DOHH2 (cell line): ENCODE data around the gene VPS35.

ENCODE experiments used
- H3F3A ChIP-seq: fragments of 200-600 bp; sonication (generic), shearing (Covaris generic); 2 replicates; pipeline ENCODE4 v1.6.0; 2016; ENCODE audit warnings: antibody characterized with exemption, mild to moderate bottlenecking; ENCODE audit not compliant: control insufficient read depth, insufficient read depth
- H3K27ac ChIP-seq: fragments of 200-600 bp; sonication (generic); 2 replicates; pipeline ENCODE4 v1.5.1; 2014; ENCODE audit warnings: low read depth, mild to moderate bottlenecking, low read length, moderate library complexity
- H3K27me3 ChIP-seq: fragments of 200-600 bp; sonication (generic); 2 replicates; pipeline ENCODE4 v1.6.1; 2014; ENCODE audit warnings: mild to moderate bottlenecking, low read length, mixed read lengths; ENCODE audit not compliant: control insufficient read depth
- H3K36me3 ChIP-seq: fragments of 200-600 bp; sonication (generic); 2 replicates; pipeline ENCODE4 v1.6.1; 2014; ENCODE audit warnings: mild to moderate bottlenecking, low read length, moderate library complexity, mixed read lengths; ENCODE audit not compliant: control insufficient read depth
- H3K4me1 ChIP-seq: fragments of 200-600 bp; sonication (generic); 2 replicates; pipeline ENCODE4 v1.6.1; 2014; ENCODE audit warnings: mild to moderate bottlenecking, low read length, mixed read lengths; ENCODE audit not compliant: control insufficient read depth
- H3K4me2 ChIP-seq: fragments of 200-600 bp; sonication (generic); 2 replicates; pipeline ENCODE4 v1.6.0; 2014; ENCODE audit warnings: mild to moderate bottlenecking, low read length, moderate library complexity
- H3K4me3 ChIP-seq: fragments of 200-600 bp; sonication (generic); 2 replicates; pipeline ENCODE4 v1.5.1; 2014; ENCODE audit warnings: mild to moderate bottlenecking, low read length, mixed read lengths
- H3K79me2 ChIP-seq: fragments of 200-600 bp; sonication (generic); 2 replicates; pipeline ENCODE4 v1.6.1; 2014; ENCODE audit warnings: mild to moderate bottlenecking, low read length, mixed read lengths; ENCODE audit not compliant: control insufficient read depth
- H3K9me2 ChIP-seq: fragments of 200-600 bp; sonication (generic); replicated peaks from 2 replicates; pipeline ENCODE4 v1.6.1; 2014; ENCODE audit warnings: mild to moderate bottlenecking, low read length, mixed read lengths; ENCODE audit not compliant: control insufficient read depth
- H3K9me3 ChIP-seq: fragments of 200-600 bp; sonication (generic); 2 replicates; pipeline ENCODE4 v1.6.1; 2014; ENCODE audit warnings: antibody characterized with exemption, low read length, mixed read lengths; ENCODE audit not compliant: control insufficient read depth, insufficient read depth
- H4K20me1 ChIP-seq: fragments of 200-600 bp; sonication (generic); 2 replicates; pipeline ENCODE4 v1.6.0; 2014; ENCODE audit warnings: low read depth, mild to moderate bottlenecking, antibody characterized with exemption, low read length, moderate library complexity; ENCODE audit not compliant: control insufficient read depth, insufficient read depth
- CTCF ChIP-seq: fragments of 200-600 bp; sonication (generic); IDR thresholded peaks from one replicate; pipeline ENCODE4 v1.5.1; 2014; ENCODE audit warnings: antibody characterized with exemption, mild to moderate bottlenecking, low read depth, low read length; ENCODE audit not compliant: poor library complexity, severe bottlenecking
- EZH2phosphoT487 ChIP-seq: fragments of 200-600 bp; sonication (generic); IDR thresholded peaks from 2 replicates; pipeline ENCODE4 v1.6.1; 2017; ENCODE audit warnings: borderline replicate concordance, mild to moderate bottlenecking, antibody characterized with exemption, low read length, moderate library complexity, mixed read lengths

VPS35 gene

DNA sequence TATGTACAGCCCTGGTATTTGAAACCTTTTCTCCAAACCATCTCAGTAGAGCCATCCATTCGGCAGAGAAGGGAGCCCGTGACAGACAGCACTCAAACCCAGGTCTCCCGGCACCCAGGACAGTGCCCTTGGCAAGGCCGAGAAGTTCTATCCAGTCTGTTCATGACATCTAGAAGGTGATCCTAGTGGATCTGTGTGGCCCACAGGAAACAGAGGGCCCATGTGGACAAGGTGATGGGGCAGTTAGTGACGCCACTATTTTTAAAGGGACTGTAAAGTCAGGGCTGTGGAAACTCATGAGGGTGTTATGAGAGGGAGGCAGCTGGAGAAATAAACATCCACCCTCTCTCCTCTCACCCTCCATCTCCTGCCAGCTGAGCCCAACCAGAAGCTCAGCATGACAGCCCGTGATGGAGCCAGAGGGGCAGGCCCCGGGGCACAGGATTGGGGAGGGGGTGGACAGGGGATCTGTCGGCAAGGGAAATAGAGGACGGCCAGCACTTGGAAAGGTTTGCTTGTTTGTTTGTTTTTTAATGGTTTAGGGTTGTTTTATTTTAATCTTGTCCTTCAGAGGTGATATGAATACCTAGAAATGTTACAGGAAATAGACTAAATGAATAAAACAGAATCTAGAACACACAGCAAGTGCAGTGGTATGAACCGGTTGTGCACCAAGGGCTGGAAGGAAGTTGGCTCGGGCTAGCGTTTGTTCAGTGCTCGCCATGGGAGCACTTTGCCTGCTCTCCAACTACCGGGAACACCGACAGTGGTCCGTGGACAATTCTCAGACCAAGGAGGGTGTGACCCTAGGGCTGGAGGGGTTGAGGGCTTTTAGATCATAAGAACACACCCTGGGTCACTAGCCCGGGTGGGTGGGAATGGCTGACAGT lies 42.1 kb upstream of the VPS35 start:
- no peaks in the 10 kb centered on the region for H3K4me1 ChIP-seq
- no peaks in the 10 kb centered on the region for H3K36me3 ChIP-seq
- no peaks in the 10 kb centered on the region for H3K9me2 ChIP-seq
- TF ChIP-seq CTCF (no peak), EZH2phosphoT487 (no peak)
- no peaks in the 10 kb centered on the region for H3F3A ChIP-seq
- H3K27ac ChIP-seq: no peak overlapping the region
- H3K9me3 ChIP-seq: no peaks in the 10 kb centered on the region
- no peaks in the 10 kb centered on the region for H3K27me3 ChIP-seq
- no peaks in the 10 kb centered on the region for H3K79me2 ChIP-seq
- no peaks in the 10 kb centered on the region for H4K20me1 ChIP-seq
- no peak overlapping the region for H3K4me3 ChIP-seq
- H3K4me2 ChIP-seq: no peak overlapping the region

- Histone ChIP-seq H3K9me2 (no peaks in the 10 kb centered on the region), H3K4me3 (no peak overlapping the region), H3K27ac (no peak overlapping the region), H4K20me1 (no peaks in the 10 kb centered on the region), H3K4me1 (no peaks in the 10 kb centered on the region), H3K9me3 (peaks cover 7% of the 10 kb centered on the region), H3K27me3 (no peaks in the 10 kb centered on the region), H3K36me3 (no peaks in the 10 kb centered on the region), H3F3A (no peaks in the 10 kb centered on the region), H3K79me2 (no peaks in the 10 kb centered on the region), H3K4me2 (no peak overlapping the region)
- TF ChIP-seq CTCF (no peak), EZH2phosphoT487 (no peak)
Observed at GRCh38 chr16:46730126-46730525, 41.1 kb upstream of the VPS35 start.

DNA sequence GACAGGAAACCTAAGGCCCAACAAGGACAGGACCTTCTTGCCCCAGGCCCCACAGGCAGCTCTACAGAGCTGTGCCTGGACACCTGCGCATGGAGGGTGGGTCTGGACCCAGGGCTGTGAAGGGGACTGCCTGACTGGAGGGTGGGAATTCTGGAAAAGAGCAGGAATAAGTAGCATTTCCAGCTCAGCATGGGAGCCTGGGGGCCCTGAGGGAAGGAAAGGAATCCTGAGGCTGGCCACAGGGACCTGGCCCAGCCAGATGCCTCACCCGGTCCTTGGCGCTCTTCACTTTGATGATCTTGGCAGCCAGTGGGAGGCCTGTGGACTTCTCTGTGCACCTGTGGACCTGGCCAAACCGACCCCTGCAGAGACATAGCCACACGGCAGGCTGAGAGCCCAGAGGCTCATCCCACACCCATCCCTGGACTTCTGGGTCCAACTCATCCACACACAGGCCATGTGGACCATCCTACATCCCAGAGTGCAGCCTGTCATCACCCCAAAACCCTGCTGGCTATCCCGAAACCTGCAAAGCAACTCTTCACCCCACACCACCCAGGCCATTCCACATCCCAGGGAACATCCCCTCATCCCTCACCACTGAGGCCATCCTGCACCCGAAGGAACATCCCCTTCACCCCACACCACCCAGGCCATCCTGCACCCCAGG lies 40.5 kb upstream of the VPS35 start:
- Histone ChIP-seq H3K27me3 (no peaks in the 10 kb centered on the region), H3K4me3 (no peak overlapping the region), H3F3A (no peaks in the 10 kb centered on the region), H3K79me2 (no peaks in the 10 kb centered on the region), H3K9me3 (peaks cover 8% of the 10 kb centered on the region), H3K27ac (no peak overlapping the region), H3K4me2 (no peak overlapping the region), H4K20me1 (no peaks in the 10 kb centered on the region), H3K4me1 (no peaks in the 10 kb centered on the region), H3K9me2 (no peaks in the 10 kb centered on the region), H3K36me3 (no peaks in the 10 kb centered on the region)
- no peak for TF ChIP-seq EZH2phosphoT487
- no peak for TF ChIP-seq CTCF
